Glutamatergic neuron (in vitro differentiated cells): ENCODE measurements around the gene HEPACAM. TPM values are rescaled to one million over a fixed set of nuclear protein-coding genes. Genes with fewer than 3 reads are reported as not detected.

Experiments used
- DNase-seq: peaks from one replicate; pipeline ENCODE4 v3.0.0; 2022
- H3K27ac Mint-ChIP-seq: one replicate; pipeline ENCODE4 v1.8.0; 2020; ENCODE audit warnings: mild to moderate bottlenecking, mixed read lengths, inconsistent platforms; ENCODE audit not compliant: unreplicated experiment
- H3K27me3 Mint-ChIP-seq: one replicate; pipeline ENCODE4 v1.8.0; 2020; ENCODE audit warnings: mild to moderate bottlenecking, moderate library complexity, mixed read lengths, inconsistent platforms; ENCODE audit not compliant: unreplicated experiment
- H3K36me3 Mint-ChIP-seq: one replicate; pipeline ENCODE4 v1.8.0; 2020; ENCODE audit warnings: mild to moderate bottlenecking, mixed read lengths, inconsistent platforms; ENCODE audit not compliant: unreplicated experiment
- H3K4me1 Mint-ChIP-seq: one replicate; pipeline ENCODE4 v1.8.0; 2020; ENCODE audit warnings: mild to moderate bottlenecking, low read depth, mixed read lengths, inconsistent platforms; ENCODE audit not compliant: unreplicated experiment
- H3K4me3 Mint-ChIP-seq: one replicate; pipeline ENCODE4 v1.8.0; 2020; ENCODE audit warnings: mild to moderate bottlenecking, mixed read lengths, inconsistent platforms; ENCODE audit not compliant: unreplicated experiment
- H3K9me3 Mint-ChIP-seq: one replicate; pipeline ENCODE4 v1.8.0; 2020; ENCODE audit warnings: mild to moderate bottlenecking, moderate library complexity, mixed read lengths, inconsistent platforms; ENCODE audit not compliant: unreplicated experiment
- total RNA-seq: library from RNA; stranded (reverse); fragmentation: NEBNext Ultra II Directional; extraction: Animal tissue kit (Norgen Biotek cat#: 25700); gene quantifications from one replicate; pipeline ENCODE4 v1.2.1, GENCODE V29; 2021; ENCODE audit not compliant: unreplicated experiment
- TF ChIP-seq, protein P1 (sequence below): fragments of 200-600 bp; sonication (generic); IDR thresholded peaks from one replicate; pipeline ENCODE4 v1.5.0; 2021; ENCODE audit not compliant: partially characterized antibody, unreplicated experiment

Gene HEPACAM
- total RNA-seq, 1 donor from 2014 or later, result not detected

DNA sequence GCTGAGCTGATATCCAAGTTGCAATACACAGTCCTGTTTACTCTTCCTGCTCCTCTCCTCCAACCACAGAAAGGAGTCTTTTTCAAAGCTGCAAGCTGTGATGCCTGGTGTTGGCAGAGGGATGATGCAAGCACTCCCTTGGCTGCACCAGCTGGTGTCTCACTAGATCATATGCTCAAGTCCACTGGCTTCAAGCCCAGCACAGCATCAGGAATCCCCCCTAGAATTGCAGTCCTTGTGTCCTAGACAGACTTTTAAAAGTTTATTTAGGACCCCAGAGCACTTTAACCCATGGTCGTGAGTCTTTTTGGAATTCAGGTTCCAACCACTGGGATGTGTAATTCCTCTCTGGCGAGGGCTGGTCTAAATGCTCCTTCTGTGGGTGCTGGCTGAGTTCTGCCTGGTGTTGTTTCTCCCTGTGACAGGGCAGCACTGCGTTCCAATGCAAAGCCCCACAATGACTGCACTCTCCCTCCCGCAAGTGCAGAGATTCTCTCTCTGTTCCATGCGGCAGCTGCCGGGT, 18.7 kb downstream of the HEPACAM start:
- no peak for DNase-seq
- Mint-ChIP-seq H3K36me3 (peaks cover 14% of the 10 kb centered on the region), H3K9me3 (peaks cover 2% of the 10 kb centered on the region), H3K4me3 (no peak overlapping the region), H3K4me1 (peaks cover 9% of the 10 kb centered on the region), H3K27me3 (peaks cover 6% of the 10 kb centered on the region), H3K27ac (peak overlapping the region; percentile 78)
- TF ChIP-seq, protein P1, sequence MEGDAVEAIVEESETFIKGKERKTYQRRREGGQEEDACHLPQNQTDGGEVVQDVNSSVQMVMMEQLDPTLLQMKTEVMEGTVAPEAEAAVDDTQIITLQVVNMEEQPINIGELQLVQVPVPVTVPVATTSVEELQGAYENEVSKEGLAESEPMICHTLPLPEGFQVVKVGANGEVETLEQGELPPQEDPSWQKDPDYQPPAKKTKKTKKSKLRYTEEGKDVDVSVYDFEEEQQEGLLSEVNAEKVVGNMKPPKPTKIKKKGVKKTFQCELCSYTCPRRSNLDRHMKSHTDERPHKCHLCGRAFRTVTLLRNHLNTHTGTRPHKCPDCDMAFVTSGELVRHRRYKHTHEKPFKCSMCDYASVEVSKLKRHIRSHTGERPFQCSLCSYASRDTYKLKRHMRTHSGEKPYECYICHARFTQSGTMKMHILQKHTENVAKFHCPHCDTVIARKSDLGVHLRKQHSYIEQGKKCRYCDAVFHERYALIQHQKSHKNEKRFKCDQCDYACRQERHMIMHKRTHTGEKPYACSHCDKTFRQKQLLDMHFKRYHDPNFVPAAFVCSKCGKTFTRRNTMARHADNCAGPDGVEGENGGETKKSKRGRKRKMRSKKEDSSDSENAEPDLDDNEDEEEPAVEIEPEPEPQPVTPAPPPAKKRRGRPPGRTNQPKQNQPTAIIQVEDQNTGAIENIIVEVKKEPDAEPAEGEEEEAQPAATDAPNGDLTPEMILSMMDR, result no peak

DNA sequence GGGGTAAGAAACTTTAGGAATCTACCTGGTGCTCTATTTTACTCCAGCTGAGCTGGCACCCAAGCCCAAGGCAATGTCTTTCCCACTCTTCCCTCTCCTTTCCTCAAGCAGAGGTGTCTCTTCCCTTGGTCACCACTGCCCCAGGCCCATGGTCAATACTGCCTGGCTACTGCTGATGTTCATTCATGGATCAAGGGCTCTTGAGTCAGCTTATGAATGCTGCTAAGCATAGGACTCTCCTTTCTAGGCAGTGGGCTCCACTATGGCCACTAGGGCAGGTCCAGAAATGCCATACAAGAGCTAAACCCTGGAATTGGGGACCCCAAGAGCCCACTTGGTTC, 19.5 kb downstream of the HEPACAM start:
- Mint-ChIP-seq H3K4me3 (no peak overlapping the region), H3K36me3 (peaks cover 20% of the 10 kb centered on the region), H3K27ac (peak overlapping the region; percentile 38), H3K9me3 (peaks cover 4% of the 10 kb centered on the region), H3K27me3 (peaks cover 3% of the 10 kb centered on the region), H3K4me1 (peaks cover 9% of the 10 kb centered on the region)
- no peak for DNase-seq
- TF ChIP-seq, protein P1, result no peak

DNA sequence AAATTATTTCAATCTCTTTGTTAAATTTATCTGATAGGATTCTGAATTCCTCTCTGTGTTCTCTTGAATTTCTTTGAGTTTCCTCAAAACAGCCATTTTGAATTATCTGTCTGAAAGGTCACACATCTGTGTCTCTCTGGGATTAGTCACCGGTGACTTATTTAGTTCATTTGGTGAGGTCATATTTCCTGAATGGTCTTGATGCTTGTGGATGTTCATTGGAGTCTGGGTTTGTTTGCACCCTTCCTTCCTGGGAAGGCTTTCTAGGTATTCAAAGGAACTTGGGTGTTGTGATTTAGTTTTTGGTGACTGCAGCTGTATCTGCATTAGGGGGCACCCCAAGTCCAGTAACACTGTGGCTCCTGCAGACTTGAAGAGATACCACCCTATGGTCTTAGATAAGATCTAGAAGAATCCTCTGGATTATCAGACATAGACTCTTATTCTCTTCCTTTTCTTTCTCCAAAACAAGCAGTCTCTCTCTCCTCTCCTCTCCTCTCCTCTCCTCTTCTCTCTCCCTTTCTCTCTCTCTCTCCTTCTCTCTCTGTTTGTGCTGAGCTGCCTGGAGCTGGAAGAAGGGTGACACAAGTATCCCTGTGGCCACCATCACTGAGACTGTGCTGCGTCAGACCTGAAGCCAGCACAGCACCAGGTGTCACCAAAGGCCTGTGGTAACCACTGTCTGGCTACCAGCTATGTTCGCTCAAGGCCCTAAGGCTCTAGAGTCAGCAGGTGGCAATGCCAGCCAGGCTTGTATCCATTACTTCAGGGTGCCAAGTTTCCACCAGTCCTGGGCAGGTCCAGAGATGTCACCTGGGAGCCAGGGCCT, 20.1 kb downstream of the HEPACAM start:
- TF ChIP-seq, protein P1, result no peak
- Mint-ChIP-seq H3K4me3 (no peak overlapping the region), H3K4me1 (peaks cover 9% of the 10 kb centered on the region), H3K9me3 (peaks cover 4% of the 10 kb centered on the region), H3K27ac (no peak overlapping the region), H3K36me3 (peaks cover 21% of the 10 kb centered on the region), H3K27me3 (peaks cover 3% of the 10 kb centered on the region)
- no peak for DNase-seq

DNA sequence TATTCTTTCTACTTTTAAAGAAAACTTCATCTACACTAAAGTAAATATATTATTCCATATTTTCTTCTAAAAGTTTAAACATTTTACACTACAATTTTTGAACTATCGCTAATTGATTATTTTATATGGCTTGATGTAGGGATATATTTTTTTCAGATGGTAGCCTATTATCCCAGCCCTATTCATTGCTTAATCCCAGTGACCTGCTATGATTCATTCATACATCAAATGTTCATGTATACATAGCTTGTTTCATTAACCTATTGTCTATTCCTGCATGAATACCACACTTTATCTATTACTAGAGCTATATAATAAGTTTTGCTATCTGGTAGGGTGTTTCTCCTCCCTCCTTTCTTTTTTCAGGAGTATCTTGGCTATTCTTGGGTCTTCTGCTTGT, 33.2 kb downstream of the HEPACAM start:
- H3K9me3 Mint-ChIP-seq, result peaks cover 3% of the 10 kb centered on the region
- DNase-seq, result no peak
- no peak overlapping the region for H3K4me3 Mint-ChIP-seq
- H3K27me3 Mint-ChIP-seq, result no peaks in the 10 kb centered on the region
- no peaks in the 10 kb centered on the region for H3K36me3 Mint-ChIP-seq
- H3K27ac Mint-ChIP-seq, result no peak overlapping the region
- TF ChIP-seq, protein P1, result no peak
- no peaks in the 10 kb centered on the region for H3K4me1 Mint-ChIP-seq

DNA sequence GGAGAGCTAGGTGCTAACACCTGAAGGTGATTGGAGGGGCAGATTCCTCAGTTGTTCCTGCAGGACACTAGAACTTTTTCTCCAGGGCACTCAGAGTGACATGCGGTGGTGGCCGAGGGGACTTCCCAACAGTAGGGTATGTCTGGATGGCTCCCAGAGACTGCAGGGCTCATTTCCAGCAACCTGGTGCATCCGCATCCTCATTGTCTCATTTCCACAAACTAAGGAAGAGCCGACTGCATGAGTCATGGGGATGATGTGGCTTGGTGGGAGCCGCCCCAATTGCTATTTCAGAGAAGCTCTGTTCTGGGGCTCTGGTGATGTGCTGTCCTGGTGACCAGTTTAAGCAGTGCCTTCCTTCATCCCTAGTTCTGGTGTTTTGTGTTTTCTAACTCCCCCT, 35.4 kb downstream of the HEPACAM start:
- TF ChIP-seq, protein P1, result no peak
- Mint-ChIP-seq H3K27ac (no peak overlapping the region), H3K4me1 (no peaks in the 10 kb centered on the region), H3K9me3 (peaks cover 3% of the 10 kb centered on the region), H3K27me3 (peaks cover 3% of the 10 kb centered on the region), H3K36me3 (no peaks in the 10 kb centered on the region), H3K4me3 (no peak overlapping the region)
- DNase-seq, result no peak
